Osteoblast (primary cell): ENCODE measurements around the gene APOL4. TPM values are rescaled to one million over a fixed set of nuclear protein-coding genes. Genes with fewer than 3 reads are reported as not detected.
"Not testable (repeated sequence)": the region's sequence is repeated elsewhere in the genome, so short reads cannot be mapped to it uniquely, and the experiment has no call there.

Experiments
- DNase-seq: peaks from one replicate; pipeline ENCODE4 v3.0.0; 2011; ENCODE audit warnings: low spot score, mixed read lengths; ENCODE audit not compliant: insufficient read length; ENCODE audit errors: missing footprints
- H2AFZ ChIP-seq: 2 replicates; pipeline ENCODE4 v1.6.0; 2011; ENCODE audit warnings: mild to moderate bottlenecking, low read length
- H3K27ac ChIP-seq: 2 replicates; pipeline ENCODE4 v1.5.1; 2011; ENCODE audit warnings: mild to moderate bottlenecking, low read depth, low read length, moderate library complexity
- H3K27me3 ChIP-seq: 2 replicates; pipeline ENCODE4 v1.6.0; 2012; ENCODE audit warnings: mild to moderate bottlenecking, control low read depth, inconsistent platforms, low read length, moderate library complexity; ENCODE audit not compliant: insufficient read depth
- H3K36me3 ChIP-seq: 2 replicates; pipeline ENCODE4 v1.5.1; 2011; ENCODE audit warnings: mild to moderate bottlenecking, low read length, control low read depth, moderate library complexity; ENCODE audit not compliant: insufficient read depth
- H3K4me1 ChIP-seq: 2 replicates; pipeline ENCODE4 v1.5.1; 2011; ENCODE audit warnings: mild to moderate bottlenecking, low read length, control low read depth, moderate library complexity; ENCODE audit not compliant: insufficient read depth
- H3K4me2 ChIP-seq: 2 replicates; pipeline ENCODE4 v1.6.0; 2011; ENCODE audit warnings: mild to moderate bottlenecking, low read length; ENCODE audit not compliant: insufficient read depth
- H3K4me3 ChIP-seq: fragments of 200-600 bp; sonication (generic); 3 replicates; pipeline ENCODE4 v1.5.1; 2012; ENCODE audit warnings: mild to moderate bottlenecking, low read length, inconsistent platforms; ENCODE audit not compliant: insufficient read depth
- H3K79me2 ChIP-seq: 2 replicates; pipeline ENCODE4 v1.6.0; 2012; ENCODE audit warnings: mild to moderate bottlenecking, low read length, control low read depth, inconsistent platforms; ENCODE audit not compliant: insufficient read depth
- H3K9me3 ChIP-seq: 2 replicates; pipeline ENCODE4 v1.5.1; 2011; ENCODE audit warnings: low read depth, low read length, control low read depth
- H4K20me1 ChIP-seq: 2 replicates; pipeline ENCODE4 v1.6.0; 2012; ENCODE audit warnings: mild to moderate bottlenecking, low read length, control low read depth; ENCODE audit not compliant: insufficient read depth
- total RNA-seq: library from RNA; depleted of rRNA; stranded (reverse); fragments of >200 nt; gene quantifications from 2 replicates; pipeline ENCODE4 v1.2.3, GENCODE V29; 2012
- TF ChIP-seq, protein P1 (sequence below): IDR thresholded peaks from 2 replicates; pipeline ENCODE4 v1.5.1; 2011; ENCODE audit warnings: mild to moderate bottlenecking, low read depth, low read length, moderate library complexity; ENCODE audit errors: extremely low read depth

The APOL4 gene
- total RNA-seq, 1 donor = 2.9 TPM

DNA sequence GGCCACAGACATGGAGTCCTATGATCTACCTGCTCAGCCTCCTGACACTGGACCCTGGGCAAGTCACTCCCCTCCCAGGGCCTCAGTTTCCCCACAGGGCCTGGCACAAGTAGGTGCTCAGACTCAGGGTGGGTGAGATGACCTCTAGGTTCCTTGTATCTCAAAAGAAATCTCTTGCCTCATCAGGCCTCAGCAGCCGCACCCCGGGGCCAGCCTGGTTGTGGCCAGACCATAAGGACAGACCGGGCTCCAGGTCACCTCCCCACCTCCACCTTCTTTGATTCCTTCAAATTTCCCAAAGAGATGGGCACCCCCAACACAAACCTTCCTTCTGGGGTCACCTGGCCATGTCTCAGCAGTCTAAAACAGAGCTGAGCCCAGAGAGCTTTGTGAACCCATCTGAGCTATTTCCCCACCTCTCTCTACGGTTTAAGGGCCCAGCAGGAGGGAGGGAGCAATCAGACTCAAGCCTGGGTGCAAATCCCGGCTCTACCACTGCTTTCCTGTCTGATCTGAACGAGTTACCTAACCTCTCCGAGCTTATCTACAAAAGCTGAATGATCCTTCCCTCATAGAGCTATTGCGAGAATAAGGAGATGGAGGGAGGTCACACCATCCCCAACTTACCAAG lies 2.5 kb upstream of the APOL4 start:
- Histone ChIP-seq H3K27me3 (no peaks in the 10 kb centered on the region), H3K4me3 (no peak overlapping the region)

DNA sequence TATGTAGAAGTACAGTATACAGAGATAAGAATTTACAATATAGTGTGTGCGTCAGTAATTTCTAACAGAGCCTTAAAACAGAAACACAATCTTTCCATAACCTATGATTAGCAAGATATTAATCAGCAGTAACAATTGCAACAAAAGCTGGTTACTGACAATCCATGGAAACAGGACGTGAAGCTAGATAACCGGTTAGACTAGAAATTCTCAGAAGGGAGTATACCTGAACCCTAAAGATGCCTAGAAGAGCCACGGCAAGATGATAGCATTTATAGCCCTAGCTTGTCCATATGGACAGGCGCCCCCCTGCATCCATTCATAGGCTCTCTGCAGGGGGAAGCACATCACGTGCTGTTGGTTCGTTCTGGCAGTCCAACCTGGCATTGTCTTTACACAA lies 1.8 kb upstream of the APOL4 start:
- not testable (repeated sequence) for DNase-seq, H3K36me3 ChIP-seq, H3K4me3 ChIP-seq, H2AFZ ChIP-seq, H3K79me2 ChIP-seq, H3K4me1 ChIP-seq, H3K27ac ChIP-seq, H4K20me1 ChIP-seq, H3K27me3 ChIP-seq, H3K4me2 ChIP-seq, H3K9me3 ChIP-seq

More for the DNA sequence above, 2.5 kb upstream of the APOL4 start:
- Histone ChIP-seq H3K4me1 (no peaks in the 10 kb centered on the region), H3K4me2 (no peak overlapping the region), H3K79me2 (no peaks in the 10 kb centered on the region), H3K9me3 (no peaks in the 10 kb centered on the region), H2AFZ (no peak overlapping the region), H4K20me1 (no peaks in the 10 kb centered on the region), H3K36me3 (no peaks in the 10 kb centered on the region), H3K27ac (no peak overlapping the region)
- TF ChIP-seq, protein P1, sequence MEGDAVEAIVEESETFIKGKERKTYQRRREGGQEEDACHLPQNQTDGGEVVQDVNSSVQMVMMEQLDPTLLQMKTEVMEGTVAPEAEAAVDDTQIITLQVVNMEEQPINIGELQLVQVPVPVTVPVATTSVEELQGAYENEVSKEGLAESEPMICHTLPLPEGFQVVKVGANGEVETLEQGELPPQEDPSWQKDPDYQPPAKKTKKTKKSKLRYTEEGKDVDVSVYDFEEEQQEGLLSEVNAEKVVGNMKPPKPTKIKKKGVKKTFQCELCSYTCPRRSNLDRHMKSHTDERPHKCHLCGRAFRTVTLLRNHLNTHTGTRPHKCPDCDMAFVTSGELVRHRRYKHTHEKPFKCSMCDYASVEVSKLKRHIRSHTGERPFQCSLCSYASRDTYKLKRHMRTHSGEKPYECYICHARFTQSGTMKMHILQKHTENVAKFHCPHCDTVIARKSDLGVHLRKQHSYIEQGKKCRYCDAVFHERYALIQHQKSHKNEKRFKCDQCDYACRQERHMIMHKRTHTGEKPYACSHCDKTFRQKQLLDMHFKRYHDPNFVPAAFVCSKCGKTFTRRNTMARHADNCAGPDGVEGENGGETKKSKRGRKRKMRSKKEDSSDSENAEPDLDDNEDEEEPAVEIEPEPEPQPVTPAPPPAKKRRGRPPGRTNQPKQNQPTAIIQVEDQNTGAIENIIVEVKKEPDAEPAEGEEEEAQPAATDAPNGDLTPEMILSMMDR = no peak
- peak; percentile 47 for DNase-seq

DNA sequence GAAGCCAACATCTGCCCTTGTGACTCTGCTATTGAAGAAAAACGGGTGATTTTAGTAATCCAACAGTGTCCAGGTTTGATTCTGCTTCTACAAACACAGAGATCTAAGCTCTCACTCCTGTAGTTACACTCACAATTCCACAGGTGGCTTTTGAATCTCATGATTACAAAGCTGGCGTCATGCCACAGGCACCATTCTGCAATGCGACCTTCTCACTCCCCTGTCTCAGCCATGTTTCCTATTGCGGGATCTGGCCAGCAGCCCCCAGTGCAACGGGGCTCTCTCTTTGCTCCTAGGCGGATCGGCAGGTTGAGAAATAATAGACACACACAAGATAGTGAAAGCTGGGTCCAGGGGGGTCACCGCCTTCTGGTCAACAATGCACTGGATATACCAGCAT lies 1.3 kb upstream of the APOL4 start:
- H3K27me3 ChIP-seq, H3K4me2 ChIP-seq, H4K20me1 ChIP-seq, H3K27ac ChIP-seq, H3K4me3 ChIP-seq, H3K4me1 ChIP-seq, H3K79me2 ChIP-seq, H3K9me3 ChIP-seq, H3K36me3 ChIP-seq, DNase-seq, H2AFZ ChIP-seq: not testable (repeated sequence)

DNA sequence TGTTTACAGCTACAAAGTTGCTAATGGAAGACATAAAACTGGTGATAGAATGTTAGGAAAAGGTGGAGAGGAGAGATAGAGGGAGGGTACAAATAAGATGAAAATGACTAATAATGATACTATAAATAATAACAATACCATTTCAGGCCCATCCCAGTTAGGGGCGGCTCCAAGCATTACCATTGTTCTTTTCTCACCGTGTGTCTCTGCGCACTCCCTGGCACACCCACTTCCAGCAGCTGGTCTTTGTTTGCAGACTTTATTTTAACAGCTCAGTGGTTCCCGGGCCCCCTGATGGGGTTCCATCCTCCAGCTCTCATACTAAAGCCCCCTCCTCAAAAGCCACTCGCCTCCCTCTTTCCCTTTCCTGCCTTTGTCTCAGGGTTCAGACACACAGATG lies 584 bp downstream of the APOL4 start:
- not testable (repeated sequence) for H3K9me3 ChIP-seq, H3K27me3 ChIP-seq, H2AFZ ChIP-seq, H3K79me2 ChIP-seq, DNase-seq, H3K4me3 ChIP-seq, H3K27ac ChIP-seq, H4K20me1 ChIP-seq, H3K36me3 ChIP-seq, H3K4me2 ChIP-seq
- peaks cover 18% of the 10 kb centered on the region for H3K4me1 ChIP-seq

DNA sequence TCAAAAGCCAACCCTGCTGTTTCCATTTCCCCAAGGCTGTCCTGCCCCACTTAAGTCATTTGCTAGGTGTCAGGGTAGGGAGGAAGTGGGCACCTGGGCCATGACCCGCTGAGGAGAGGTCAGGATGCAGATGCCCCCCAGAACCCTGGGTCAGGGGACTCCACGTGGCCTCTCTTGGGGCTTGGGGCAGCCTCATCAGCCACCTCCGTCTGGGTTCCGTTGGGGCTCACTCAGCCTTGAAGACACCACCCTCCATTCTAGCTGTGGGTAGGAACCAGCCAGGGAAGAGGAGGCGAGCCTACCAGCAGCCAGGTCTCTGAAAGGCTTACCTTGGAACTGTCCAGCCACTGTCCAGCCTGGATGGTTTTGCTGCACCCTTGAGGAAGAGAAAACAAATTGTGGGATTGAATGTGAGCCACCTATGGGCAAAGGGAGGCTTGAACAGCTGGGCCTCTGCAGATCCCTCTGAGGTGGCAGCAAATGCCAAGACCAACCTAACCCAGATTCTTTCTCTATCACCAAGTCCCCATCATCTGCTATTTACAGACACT lies 2.5 kb downstream of the APOL4 start:
- Histone ChIP-seq H3K4me3 (no peak overlapping the region), H3K79me2 (no peaks in the 10 kb centered on the region), H3K27me3 (no peaks in the 10 kb centered on the region), H3K9me3 (no peaks in the 10 kb centered on the region), H3K36me3 (no peaks in the 10 kb centered on the region), H2AFZ (no peak overlapping the region), H3K4me1 (peaks cover 18% of the 10 kb centered on the region), H3K27ac (no peak overlapping the region), H3K4me2 (no peak overlapping the region), H4K20me1 (no peaks in the 10 kb centered on the region)
- no peak for DNase-seq
- TF ChIP-seq, protein P1 = no peak
